ENCODE results near the gene MNAT1.
"Not testable (repeated sequence)": the region's sequence is repeated elsewhere in the genome, so short reads cannot be mapped to it uniquely, and the experiment has no call there.

The MNAT1 gene

DNA sequence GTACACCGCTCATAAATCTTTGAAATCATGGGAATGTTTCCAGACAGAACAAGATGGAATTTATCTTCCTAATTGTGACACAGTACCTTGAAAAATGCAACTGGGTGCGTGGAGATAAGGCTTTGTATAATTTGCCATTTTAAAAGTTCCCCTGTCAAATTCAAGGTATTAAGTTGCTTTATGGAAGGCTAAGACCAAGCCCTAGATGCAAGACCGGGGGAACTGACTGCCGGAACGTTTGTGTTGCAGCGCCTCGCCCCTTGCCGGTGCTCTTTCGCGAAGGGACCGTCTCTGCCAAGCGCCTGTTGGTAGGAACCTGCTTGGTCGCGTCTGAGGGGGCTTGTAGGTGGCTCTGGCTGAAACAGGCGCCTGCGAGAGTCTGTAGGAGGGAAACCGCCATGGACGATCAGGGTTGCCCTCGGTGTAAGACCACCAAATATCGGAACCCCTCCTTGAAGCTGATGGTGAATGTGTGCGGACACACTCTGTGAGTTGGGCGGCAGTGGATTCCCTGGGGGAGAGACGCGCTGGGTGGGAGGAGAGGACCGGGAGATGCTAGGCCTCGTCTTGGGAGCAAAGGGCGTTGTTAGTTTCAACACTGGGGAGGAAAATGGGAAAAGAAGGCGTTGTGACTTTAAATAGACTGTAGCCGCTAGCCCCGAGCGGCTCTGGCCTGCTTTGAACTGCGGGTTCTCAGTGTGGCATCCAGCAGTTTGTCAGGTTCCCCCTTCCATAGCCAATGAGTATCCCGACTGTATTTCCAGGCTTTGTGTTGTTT, at the start of gene MNAT1:
MNAT1 (plus strand) TSS at position 297 of the 778 bp plus-strand sequence; CDS start at position 399, 102 bp downstream.
- peak; percentile 72 for DNase-seq

DNA sequence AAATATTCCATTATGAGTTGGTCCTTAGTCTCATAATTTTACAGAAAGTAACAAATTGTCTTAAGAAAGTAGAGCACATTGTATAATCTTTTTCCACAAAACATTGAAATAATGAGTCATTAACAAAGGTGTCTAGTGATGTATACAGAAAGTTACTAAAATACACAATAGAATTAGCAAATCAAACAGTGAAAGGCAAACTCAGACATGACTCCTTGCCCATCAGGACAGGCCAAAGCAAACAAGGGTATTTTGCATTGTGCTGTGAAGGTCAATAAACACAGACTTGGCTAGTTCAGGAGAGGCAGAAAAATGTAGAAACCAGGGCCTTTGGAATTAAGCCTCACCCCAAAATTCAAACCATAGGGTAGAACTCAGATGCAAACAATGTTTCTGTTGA, 47.7 kb upstream of the MNAT1 start:
- DNase-seq = no peak

- no peak for DNase-seq
These were observed 43.0 kb upstream of the MNAT1 start for GRCh38 chr14:60691383-60692113.

DNA sequence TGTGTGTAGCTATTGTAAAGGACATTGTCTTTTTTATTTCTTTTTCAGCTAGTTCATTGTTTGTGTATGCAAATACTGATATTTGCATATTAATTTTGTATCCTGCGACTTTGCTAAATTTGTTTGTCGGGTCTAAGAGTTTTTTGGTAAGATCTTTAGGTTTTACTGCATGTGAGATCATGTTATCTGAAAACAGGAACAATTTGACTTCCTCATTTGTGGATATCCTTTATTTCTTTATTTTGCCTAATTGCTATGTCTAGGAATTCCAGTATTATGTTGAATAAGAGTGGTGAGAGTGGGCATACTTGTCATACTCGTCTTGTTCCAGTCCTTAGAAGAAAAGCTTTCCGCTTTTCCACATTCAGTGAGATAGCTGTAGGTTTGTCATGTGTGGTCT, 39.2 kb upstream of the MNAT1 start:
- no peak for DNase-seq

DNA sequence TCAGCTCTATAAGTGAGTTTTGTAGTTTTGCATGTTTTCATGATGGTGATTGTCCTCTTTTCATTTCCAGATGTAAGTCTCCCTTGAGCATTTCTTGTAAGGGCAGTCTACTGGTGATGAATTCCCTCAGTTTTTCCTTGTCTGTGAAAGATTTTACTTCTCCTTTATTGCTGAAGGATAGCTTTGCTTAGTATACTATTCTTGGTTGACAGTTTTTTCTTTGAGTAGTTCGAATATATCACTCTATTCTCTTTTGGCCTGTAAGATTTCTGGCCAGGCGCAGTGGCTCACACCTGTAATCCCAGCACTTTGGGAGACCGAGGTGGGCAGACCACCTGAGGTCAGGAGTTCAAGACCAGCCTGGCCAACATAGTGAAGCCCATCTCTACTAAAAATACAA, 34.0 kb upstream of the MNAT1 start:
- DNase-seq = no peak

DNA sequence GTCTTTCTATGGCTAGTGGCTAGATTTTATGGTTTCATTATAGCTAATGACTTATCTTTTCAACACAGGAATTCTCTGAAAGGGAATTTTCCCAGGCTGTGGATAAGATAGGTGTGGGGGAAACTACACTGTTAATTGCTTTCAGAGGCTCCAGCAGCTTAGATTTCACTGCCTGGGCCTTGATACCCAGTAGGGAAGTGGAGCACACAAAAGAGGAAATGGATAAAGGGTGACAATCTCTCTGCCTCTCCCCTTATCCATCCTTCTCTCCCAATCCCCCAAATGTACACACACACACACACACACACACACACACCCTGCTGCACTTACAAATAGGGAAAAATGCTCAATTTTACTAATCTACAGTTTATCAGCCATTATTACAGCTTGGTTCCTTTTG, 29.5 kb upstream of the MNAT1 start:
- no peak for DNase-seq

DNA sequence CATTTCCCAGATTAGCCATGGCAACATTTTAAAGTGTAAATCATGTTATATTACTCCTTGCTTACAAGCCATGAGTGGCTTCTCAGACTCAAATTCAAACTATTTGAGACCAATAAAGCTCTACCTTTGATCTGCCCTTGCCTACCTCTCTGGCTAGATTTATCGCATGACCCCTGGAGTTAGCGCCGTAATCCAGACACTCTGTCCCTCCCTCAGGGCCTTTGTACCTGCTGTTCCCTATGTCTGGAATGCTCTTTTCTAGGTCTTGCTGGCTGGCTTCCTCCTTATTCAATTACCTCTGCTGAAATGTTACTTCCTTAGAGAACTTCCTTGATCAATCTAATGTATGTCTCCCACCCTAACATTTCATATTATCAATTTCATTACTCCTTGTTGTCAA, 26.7 kb upstream of the MNAT1 start:
- DNase-seq = no peak

- DNase-seq = no peak
These were observed 24.1 kb upstream of the MNAT1 start for GRCh38 chr14:60710494-60710893.

- DNase-seq = no peak
These were observed 21.0 kb upstream of the MNAT1 start for GRCh38 chr14:60713513-60713912.

- no peak for DNase-seq
These were observed 14.2 kb upstream of the MNAT1 start for GRCh38 chr14:60720391-60720790.

GRCh38 chr14:60720962-60721325, 13.6 kb upstream of the MNAT1 start:
- no peak for DNase-seq

- peak; percentile 62 for DNase-seq
These were observed 13.0 kb upstream of the MNAT1 start for GRCh38 chr14:60721326-60722106.

GRCh38 chr14:60722107-60722356, 12.5 kb upstream of the MNAT1 start:
- no peak for DNase-seq

- DNase-seq = peak; percentile 6
These were observed 12.0 kb upstream of the MNAT1 start for GRCh38 chr14:60722357-60723115.

GRCh38 chr14:60723116-60723906, 11.2 kb upstream of the MNAT1 start:
- peak; percentile 9 for DNase-seq

DNA sequence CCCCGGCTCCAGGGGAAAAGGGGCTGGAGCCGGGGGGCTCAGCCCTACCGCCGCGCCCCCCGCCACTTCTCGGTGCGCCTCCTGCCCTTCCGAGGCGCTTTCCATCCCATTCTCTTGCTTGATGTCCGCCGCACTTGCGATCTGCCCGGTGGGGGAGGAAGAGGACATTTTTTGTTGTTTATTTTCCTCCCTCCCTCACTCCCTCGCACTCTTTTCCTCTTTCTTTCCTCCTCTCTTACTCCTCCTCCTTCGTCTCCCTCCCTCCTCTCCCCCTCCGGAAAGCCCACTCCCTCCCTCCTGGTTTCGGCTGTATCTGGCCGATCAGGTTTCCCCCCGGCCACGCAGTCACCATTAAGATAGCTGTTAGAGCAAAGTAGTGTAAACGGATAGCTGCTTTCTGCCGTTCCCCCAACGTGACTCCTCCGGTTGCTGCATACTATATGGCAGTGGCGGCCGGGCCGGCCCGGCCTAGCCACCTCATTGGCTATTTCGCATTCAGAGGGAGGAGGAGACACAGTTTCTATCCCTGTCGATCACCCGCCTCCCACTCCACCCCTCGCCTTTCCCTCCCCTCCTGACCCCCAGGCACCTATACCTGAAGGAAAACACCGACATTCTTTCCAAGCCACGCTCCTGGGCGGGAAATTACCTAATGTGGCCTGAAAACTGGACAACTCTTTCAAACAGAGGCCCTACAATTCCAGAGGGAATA, 10.5 kb upstream of the MNAT1 start, which contains the start of gene SIX4:
SIX4 (minus strand) TSS at position 445 of the 712 bp plus-strand sequence; CDS start at position 168, 277 bp downstream.
- peak; percentile 6 for DNase-seq

DNA sequence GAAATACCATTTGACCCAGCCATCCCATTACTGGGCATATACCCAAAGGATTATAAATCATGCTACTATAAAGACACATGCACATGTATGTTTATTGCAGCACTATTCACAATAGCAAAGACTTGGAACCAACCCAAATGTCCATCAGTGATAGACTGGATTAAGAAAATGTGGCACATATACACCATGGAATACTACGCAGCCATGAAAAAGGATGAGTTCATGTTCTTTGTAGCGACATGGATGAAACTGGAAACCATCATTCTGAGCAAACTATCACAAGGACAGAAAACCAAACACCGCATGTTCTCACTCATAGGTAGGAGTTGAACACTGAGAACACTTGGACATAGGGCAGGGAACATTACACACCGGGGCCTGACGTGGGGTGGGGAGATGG, 3.3 kb upstream of the MNAT1 start:
- not testable (repeated sequence) for DNase-seq

GRCh38 chr14:60732840-60733483, 1.6 kb upstream of the MNAT1 start:
- no peak for DNase-seq

DNA sequence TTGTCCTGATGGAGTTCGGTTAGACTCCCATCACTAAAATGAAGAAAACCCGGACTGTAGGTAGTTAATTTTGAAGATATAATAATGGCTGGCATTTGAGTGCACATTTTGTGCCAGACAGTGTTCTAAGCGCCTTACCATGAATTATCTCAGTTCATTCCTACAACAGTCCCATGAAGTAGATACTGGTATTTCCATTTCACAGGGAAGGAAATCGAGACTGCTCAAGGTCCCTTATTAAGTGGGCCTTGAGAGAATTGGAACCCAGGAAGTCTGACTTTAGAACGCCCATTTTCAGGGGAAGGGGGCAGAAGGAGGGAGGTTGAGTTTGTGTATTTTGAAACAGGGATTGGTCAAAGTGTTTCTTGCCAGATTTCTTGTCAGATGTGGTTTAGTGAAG, 855 bp downstream of the MNAT1 start:
- DNase-seq = no peak

DNA sequence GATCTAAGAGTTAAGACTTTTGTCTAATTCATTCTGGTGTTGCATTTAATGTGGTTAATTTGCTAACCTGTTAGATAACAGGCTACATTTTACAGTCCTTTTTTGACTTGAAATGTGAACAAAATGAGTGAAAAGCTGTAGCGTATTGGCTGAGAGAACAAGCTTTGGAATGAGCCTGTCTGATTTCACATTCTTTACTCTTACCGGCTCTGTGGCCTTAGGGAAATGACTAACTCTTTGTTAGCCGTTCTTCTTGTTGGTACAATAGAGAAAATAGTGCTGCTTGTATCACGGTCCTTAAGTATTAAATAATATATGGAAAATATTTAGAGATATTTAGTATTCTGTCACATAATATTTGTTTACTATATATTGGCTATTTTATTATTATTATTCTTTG, 1.9 kb downstream of the MNAT1 start:
- no peak for DNase-seq

Data from activated CD4-positive, alpha-beta T cell treated with anti-CD3 and anti-CD28 coated beads, Interleukin-2, amount 50 U/mL, for 1 hour (primary cell).